GM20000 (cell line): Measurements from ENCODE around the gene SERTAD1.

Experiments
- DNase-seq: peaks from one replicate; pipeline ENCODE4 v3.0.0; 2012; ENCODE audit warnings: low spot score
- CTCF ChIP-seq: IDR thresholded peaks from 2 replicates; pipeline ENCODE4 v1.5.1; 2012; ENCODE audit warnings: mild to moderate bottlenecking, control low read depth; ENCODE audit errors: extremely low read depth, missing control alignments

The SERTAD1 gene

DNA sequence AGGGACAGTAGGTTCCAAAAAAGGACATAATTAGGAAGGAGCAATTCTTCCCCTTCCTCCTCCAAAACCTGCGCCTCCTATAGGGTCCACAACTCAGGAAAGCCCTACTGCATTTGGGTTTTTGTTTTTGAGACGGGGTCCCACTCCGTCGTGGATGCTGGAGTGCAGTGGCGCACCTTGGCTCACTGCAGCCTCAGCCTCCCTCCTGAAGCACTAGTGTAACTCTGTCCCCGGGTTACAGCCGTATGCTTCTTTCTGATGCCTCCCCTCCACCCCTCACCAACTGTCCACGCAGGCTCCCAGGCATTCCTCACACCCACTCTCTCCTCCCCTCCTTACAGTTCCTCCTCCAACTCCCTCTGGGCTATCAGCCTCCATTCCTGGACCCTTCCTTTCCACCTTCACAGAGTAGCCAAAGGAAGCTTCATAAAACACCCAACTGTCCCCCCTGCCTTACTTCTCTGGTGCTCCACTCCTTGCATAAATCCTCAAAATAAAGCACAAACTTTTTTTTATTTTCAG, 20.5 kb upstream of the SERTAD1 start:
- no peak for DNase-seq
- TF ChIP-seq CTCF, result no peak

DNA sequence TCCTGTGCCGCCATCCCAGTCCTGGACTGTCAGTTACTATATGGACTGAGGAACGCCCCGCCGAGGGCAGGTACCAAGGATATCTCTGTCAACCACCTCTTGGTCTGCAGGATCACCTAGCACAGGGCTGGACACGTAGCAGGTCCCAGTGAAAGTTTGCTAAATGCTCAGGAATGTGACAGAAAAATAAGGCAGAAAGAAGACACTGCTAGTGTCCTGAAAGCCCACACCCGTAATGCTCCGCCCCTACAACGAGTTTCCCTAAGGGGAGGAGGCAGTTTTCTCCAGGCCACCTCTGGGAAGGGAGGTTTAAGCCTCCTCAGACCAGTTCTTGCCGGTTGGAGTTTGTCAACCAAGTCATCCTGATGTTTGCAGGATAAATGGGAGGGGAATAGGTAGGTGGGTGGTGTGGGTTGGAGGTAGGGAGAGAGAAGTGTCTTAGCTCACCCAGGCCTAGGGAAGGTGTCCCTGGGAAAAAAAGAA, 20.0 kb upstream of the SERTAD1 start:
- DNase-seq, result no peak

DNA sequence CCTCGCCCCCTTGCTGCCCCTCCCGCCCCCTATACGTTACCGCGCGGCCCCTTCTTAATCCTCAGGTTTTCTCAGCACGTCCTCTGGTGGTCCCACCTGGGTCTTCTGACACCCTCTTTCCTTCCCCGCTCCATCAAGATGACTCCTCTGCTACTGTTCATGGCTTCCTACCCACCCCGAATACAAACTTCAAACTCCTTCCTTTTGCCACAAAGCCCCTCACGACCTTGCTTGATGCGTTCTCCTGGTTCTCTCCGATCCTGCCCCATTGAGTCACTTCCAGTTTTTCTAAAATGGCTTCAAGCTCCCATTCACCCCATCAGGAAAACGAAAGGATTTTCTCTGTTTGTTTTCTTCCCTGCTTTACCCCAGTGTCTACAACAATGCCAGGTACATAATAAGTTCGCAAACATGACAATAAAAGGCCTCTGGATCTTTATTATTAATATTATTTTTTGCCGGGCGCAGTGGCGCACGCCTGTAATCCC, 19.1 kb upstream of the SERTAD1 start:
- TF ChIP-seq CTCF, result peak; percentile 5
- no peak for DNase-seq

More for the DNA sequence above, 20.0 kb upstream of the SERTAD1 start:
- no peak for TF ChIP-seq CTCF

DNA sequence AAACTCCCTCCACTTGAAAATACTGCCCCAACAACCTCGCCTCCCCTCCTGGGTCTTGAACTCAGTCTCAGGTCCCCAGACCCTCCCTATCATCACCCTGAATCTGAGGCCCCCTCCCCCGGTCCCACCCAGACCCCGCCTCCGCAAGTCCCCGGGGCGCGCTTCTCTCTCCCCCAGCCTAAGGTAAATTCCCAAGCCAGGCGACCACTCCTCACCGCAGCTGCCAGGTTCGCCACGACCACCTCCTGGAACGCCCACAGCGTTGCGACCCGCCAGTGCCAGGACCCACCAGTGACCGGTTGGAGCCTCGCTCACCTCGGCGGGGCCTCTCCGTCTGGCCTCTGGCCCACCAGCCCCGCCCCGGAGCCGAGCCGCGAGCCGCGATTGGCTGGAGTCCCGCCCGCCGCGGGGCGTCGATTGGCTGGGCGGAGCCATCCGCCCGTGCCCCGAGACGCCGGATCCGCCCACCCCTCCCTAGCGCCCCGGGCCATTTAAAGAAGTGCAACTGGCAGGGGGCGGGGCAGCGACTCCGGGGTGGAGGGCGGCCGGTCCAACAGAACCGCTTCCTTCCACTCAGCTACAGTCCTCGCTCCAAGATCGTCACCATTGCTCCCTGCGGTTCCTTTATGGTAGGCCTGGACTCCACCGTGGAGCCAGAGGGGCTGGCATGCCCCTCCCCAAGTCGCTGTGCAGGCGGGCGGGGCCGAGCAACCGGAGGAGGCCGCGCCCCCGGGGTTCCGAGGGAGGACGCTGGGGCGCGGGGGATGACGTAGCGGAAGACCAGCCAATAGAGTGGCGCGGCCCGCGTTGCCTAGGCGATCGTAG, 18.4 kb upstream of the SERTAD1 start, which contains the start of gene SERTAD3:
Gene SERTAD3 (minus strand): TSS at position 336 of the 825 bp plus-strand sequence. CDS start 2,255 bp downstream, outside the sequence.
- DNase-seq, result peak; percentile 98
- TF ChIP-seq CTCF, result no peak

DNA sequence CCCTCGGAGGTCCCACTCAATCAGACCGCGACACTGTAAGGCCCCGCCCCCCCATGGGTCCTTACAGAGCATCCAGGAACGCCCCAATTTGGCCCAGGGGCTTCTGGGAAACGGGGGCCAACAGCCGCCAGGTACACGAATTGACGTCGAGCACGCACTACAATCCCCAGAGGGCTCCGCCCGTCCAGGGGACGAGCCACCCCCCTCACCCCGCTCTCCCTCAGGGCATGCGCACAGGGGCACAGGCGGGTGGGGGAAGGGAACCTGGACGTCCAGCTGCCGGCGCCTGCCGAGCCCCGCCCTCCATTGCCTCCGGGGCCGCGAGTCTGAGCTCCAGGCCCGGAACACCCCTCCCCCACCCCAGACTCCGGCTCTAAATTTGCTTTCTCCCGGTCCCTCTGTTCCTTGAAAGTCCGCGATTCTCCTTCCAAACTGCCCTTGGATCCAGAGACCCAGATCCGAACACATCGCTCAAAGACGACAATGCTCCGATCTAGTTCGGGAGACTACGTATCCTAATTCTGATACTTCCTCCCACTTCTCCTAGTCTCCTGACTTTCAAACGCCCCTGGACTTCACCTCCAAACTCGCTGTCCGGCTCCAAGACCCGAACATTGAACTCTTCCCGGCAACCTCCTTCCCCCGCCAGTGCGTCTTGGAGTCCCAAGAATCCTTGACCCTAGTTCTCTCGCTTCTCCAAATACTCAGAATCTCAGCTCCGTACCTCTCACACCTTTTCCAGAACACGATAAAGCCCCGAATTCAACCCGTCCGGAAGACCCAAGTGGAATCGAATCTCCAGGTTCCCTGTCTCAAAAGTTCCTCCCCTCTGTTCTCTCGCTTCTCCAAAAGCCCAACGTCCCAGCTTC, 17.6 kb upstream of the SERTAD1 start:
- DNase-seq, result peak; percentile 98
- no peak for TF ChIP-seq CTCF

DNA sequence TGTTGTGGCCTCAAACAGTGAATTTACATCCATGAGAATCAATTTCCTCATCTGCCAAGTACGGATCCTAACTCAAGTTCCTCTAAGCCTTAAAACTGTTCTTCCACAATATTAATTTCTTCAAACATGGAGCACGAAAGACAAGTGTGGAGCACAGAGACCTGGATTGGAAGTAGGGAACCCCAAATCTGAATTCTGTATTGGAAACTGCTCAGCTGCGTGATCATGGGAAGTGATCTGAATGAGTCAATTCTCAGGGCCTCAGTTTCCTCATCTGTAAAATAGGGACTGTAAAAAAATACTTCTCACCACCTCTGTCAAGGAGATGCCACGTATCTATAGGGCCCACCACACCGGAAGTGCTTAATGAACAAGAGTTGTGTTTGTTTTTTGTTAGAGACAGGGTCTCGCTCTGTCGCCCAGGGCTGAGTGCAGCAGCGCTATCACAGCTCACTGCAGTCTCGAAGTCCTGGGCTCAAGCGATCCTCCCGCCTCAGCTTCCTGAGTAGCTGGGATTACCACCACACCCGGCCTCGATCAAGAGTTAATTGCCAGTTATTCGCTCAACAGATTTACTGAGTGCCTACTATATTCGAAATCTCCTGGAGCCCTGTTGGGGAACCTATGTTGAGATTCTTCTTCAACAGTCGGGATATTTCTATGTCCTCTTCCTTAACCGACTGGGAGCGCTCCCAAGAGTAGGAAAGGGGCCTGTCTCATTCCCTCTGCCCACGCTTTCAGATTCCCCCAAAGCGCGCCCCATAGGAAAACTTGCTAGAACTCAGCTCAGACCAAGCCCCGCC, 16.7 kb upstream of the SERTAD1 start:
- TF ChIP-seq CTCF, result no peak
- no peak for DNase-seq
